Caco-2 (cell line): Measurements from ENCODE around the gene EFCAB5. TPM values are rescaled to one million over a fixed set of nuclear protein-coding genes. Genes with fewer than 3 reads are reported as not detected.

Experiments
- BruUV-seq: library from RNA; stranded (reverse); fragments of 400-500 nt; replicated peaks from 2 replicates; lab custom pipeline; 2021; lab: Mats Ljungman, UMichigan
- CTCF ChIA-PET: fragments of 300-600 bp; sonication (Branson Sonifier 250); formaldehyde crosslinking; loops from one replicate; lab custom pipeline; 2022; ENCODE audit warnings: antibody characterized with exemption; lab: Charles Lee
- POLR2A ChIA-PET: fragments of 300-600 bp; sonication (Branson Sonifier 250); formaldehyde crosslinking; loops from one replicate; lab custom pipeline; 2022; ENCODE audit warnings: antibody characterized with exemption; lab: Charles Lee
- DNase-seq, 2 experiments: peaks; one replicate each; pipeline versions ENCODE4 v3.0.0 to v3.0.0-alpha.2; 2020 to 2022
- H3K27me3 ChIP-seq: replicated peaks from 2 replicates; pipeline ENCODE4 v1.6.0; 2011; ENCODE audit warnings: low read length; ENCODE audit not compliant: control insufficient read depth, insufficient read depth
- H3K36me3 ChIP-seq: 2 replicates; pipeline ENCODE4 v1.5.1; 2011; ENCODE audit warnings: low read length; ENCODE audit not compliant: control insufficient read depth, insufficient read depth
- H3K4me1 ChIP-seq: fragments of 250-450 bp; sonication (Bioruptor Pico); 2 replicates; pipeline ENCODE4 v1.5.1; 2020; ENCODE audit warnings: mild to moderate bottlenecking
- H3K4me3 ChIP-seq: 2 replicates; pipeline ENCODE4 v1.5.1; 2011; ENCODE audit warnings: low read depth, mild to moderate bottlenecking, control low read depth, low read length
- H3K9me3 ChIP-seq: fragments of 250-450 bp; sonication (Bioruptor Pico); 2 replicates; pipeline ENCODE4 v1.5.1; 2020; ENCODE audit warnings: mild to moderate bottlenecking, moderate library complexity
- H3K27ac Mint-ChIP-seq: one replicate; pipeline ENCODE4 v1.8.0; 2022; ENCODE audit warnings: mixed read lengths; ENCODE audit not compliant: unreplicated experiment
- H3K27me3 Mint-ChIP-seq: one replicate; pipeline ENCODE4 v1.8.0; 2022; ENCODE audit warnings: mixed read lengths; ENCODE audit not compliant: insufficient read depth, unreplicated experiment
- H3K36me3 Mint-ChIP-seq: one replicate; pipeline ENCODE4 v1.8.0; 2022; ENCODE audit warnings: mild to moderate bottlenecking, mixed read lengths; ENCODE audit not compliant: insufficient read depth, unreplicated experiment
- H3K4me1 Mint-ChIP-seq: one replicate; pipeline ENCODE4 v1.8.0; 2022; ENCODE audit warnings: low read depth, mixed read lengths; ENCODE audit not compliant: unreplicated experiment
- H3K4me3 Mint-ChIP-seq: one replicate; pipeline ENCODE4 v1.8.0; 2022; ENCODE audit warnings: mild to moderate bottlenecking, moderate library complexity, mixed read lengths; ENCODE audit not compliant: unreplicated experiment
- H3K9me3 Mint-ChIP-seq: one replicate; pipeline ENCODE4 v1.8.0; 2022; ENCODE audit warnings: mixed read lengths; ENCODE audit not compliant: unreplicated experiment
- CTCF ChIP-seq, 2 experiments: fragments of 200-600 bp in 1 of 2; IDR thresholded peaks; 1 replicate in 1 of 2; 2 replicates in 1 of 2; pipeline versions ENCODE4 v1.5.1 to v1.8.0; 2011 to 2022; ENCODE audit warnings: antibody characterized with exemption in 1 of 2, control low read depth in 1 of 2, inconsistent platforms in 1 of 2, low read depth in 1 of 2, low read length in 1 of 2, mild to moderate bottlenecking in 1 of 2, moderate library complexity in 1 of 2; ENCODE audit not compliant: insufficient read depth in 1 of 2, severe bottlenecking in 1 of 2, unreplicated experiment in 1 of 2
- intact Hi-C: fragments of 100-400 bp; cut with micrococcal nuclease; formaldehyde crosslinking; loops from one replicate; pipeline ENCODE4 v1.10.0; 2022; ENCODE audit not compliant: unreplicated experiment
- total RNA-seq: library from RNA; stranded (reverse); gene quantifications from 2 replicates; pipeline ENCODE4 v1.2.3, GENCODE V29; 2022

Gene EFCAB5
- total RNA-seq, 1 experiment from 2014 or later: 0.43 TPM

DNA sequence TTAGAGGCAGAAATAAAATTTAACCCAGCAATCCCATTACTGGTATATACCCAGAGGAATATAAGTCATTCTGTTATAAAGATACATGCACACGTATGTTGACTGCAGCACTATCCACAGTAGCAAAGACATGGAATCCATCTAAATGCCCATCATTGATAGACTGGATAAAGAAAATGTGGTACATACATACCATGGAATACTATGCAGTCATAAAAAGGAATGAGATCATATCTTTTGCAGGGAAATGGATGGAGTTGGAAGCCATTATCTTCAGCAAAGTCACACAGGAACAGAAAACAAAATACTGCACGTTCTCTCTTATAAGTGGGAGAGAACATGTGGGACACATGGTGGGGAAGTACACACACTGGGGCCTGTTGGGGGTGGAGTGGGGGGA is 34.5 kb upstream of the EFCAB5 start:
- CTCF ChIA-PET: interaction anchor here (1.5 kb wide), 1 partner anchor 186 kb away, joined by 3 read pairs; no protein-coding TSS in a partner anchor
- Histone ChIP-seq H3K4me3 (no peak overlapping the region), H3K4me1 (no peaks in the 10 kb centered on the region; the same call in 1 of the 2 replicates), H3K27me3 (no peaks in the 10 kb centered on the region), H3K9me3 (peaks cover 13% of the 10 kb centered on the region), H3K36me3 (no peaks in the 10 kb centered on the region; the same call in 1 of the 2 replicates)
- Mint-ChIP-seq H3K4me1 (no peaks in the 10 kb centered on the region), H3K4me3 (no peak overlapping the region), H3K9me3 (peaks cover 24% of the 10 kb centered on the region), H3K36me3 (peaks cover 8% of the 10 kb centered on the region), H3K27ac (no peak overlapping the region), H3K27me3 (no peaks in the 10 kb centered on the region)
- no TSS peak for BruUV-seq
- no peak for DNase-seq
- no peak for TF ChIP-seq CTCF (IDR thresholded peaks at IDR 0.05; ENCODE audit: insufficient read depth in 1 of 2, low read depth in 1 of 2, low read length in 1 of 2, severe bottlenecking in 1 of 2, unreplicated experiment in 1 of 2)
- POLR2A ChIA-PET: no interaction called here
- intact Hi-C loops: no loop called here

GRCh38 chr17:29909236-29910003 is 32.0 kb upstream of the EFCAB5 start:
- H3K4me1 Mint-ChIP-seq: no peaks in the 10 kb centered on the region
- no peak for DNase-seq
- intact Hi-C loops: no loop called here
- no peak overlapping the region for H3K4me3 Mint-ChIP-seq
- H3K27ac Mint-ChIP-seq: no peak overlapping the region
- H3K9me3 Mint-ChIP-seq: peaks cover 16% of the 10 kb centered on the region
- no peaks in the 10 kb centered on the region; the same call in 1 of the 2 replicates for H3K36me3 ChIP-seq
- peaks cover 13% of the 10 kb centered on the region for H3K9me3 ChIP-seq
- no TSS peak for BruUV-seq
- TF ChIP-seq CTCF (IDR thresholded peaks at IDR 0.05; ENCODE audit: insufficient read depth in 1 of 2, low read depth in 1 of 2, low read length in 1 of 2, severe bottlenecking in 1 of 2, unreplicated experiment in 1 of 2): no peak
- H3K27me3 ChIP-seq: no peaks in the 10 kb centered on the region
- POLR2A ChIA-PET: no interaction called here
- no peaks in the 10 kb centered on the region for H3K27me3 Mint-ChIP-seq
- no peak overlapping the region for H3K4me3 ChIP-seq
- CTCF ChIA-PET: no interaction called here
- H3K36me3 Mint-ChIP-seq: peaks cover 8% of the 10 kb centered on the region
- H3K4me1 ChIP-seq: no peaks in the 10 kb centered on the region; the same call in 1 of the 2 replicates

- ChIA-PET POLR2A (no interaction called here), CTCF (interaction anchor here (1.3 kb wide), 1 partner anchor 20 kb away, joined by 3 read pairs; no protein-coding TSS in a partner anchor)
- Mint-ChIP-seq H3K36me3 (no peaks in the 10 kb centered on the region), H3K27ac (no peak overlapping the region), H3K4me3 (no peak overlapping the region), H3K27me3 (no peaks in the 10 kb centered on the region), H3K9me3 (no peaks in the 10 kb centered on the region), H3K4me1 (no peaks in the 10 kb centered on the region)
- H3K27me3 ChIP-seq: no peaks in the 10 kb centered on the region
- no peak for DNase-seq
- no TSS peak for BruUV-seq
- no peaks in the 10 kb centered on the region; the same call in 1 of the 2 replicates for H3K36me3 ChIP-seq
- H3K4me1 ChIP-seq: no peaks in the 10 kb centered on the region; the same call in 1 of the 2 replicates
- no peak for TF ChIP-seq CTCF (IDR thresholded peaks at IDR 0.05; ENCODE audit: insufficient read depth in 1 of 2, low read depth in 1 of 2, low read length in 1 of 2, severe bottlenecking in 1 of 2, unreplicated experiment in 1 of 2)
- H3K4me3 ChIP-seq: no peak overlapping the region
- no peaks in the 10 kb centered on the region for H3K9me3 ChIP-seq
- intact Hi-C loops: no loop called here
These were observed 29.7 kb upstream of the EFCAB5 start for GRCh38 chr17:29911641-29912177.
